ENCODE results near the gene RPL3. TPM values are rescaled to one million over a fixed set of nuclear protein-coding genes. Genes with fewer than 3 reads are reported as not detected.

Gene RPL3
- total RNA-seq, 4 donors from 2014 or later: 1,543 to 2,117 (median 1,973) TPM

DNA sequence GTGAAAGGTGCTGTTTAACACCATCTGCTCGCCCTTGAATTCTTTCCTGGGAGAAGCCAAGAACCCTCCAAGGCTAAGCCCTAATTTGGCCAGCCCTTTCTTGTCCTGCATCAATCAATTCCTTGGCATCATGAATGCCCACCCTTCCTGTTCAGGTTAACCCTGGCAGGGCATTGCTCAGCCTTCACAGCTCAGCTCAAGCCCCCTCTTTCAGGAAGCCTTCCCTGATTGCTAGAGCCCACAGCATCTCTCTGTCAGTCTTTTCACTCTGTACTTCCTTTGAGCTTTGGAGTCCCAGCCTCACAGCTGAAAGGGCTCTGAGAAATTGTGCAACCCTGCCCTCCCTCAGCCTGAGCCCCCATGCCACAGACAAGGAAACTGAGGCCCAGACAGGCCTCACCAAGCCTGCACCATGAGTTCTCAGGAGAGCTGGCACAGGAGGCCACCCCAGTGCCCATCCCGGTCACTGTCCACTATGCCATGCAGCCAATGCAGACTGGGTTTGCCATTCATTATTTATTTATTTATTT is 16.9 kb downstream of the RPL3 start:
- no peak for ATAC-seq (ENCODE audit: low FRiP score)
- no peak for DNase-seq (ENCODE audit: low spot score)
- TF ChIP-seq, protein P1, sequence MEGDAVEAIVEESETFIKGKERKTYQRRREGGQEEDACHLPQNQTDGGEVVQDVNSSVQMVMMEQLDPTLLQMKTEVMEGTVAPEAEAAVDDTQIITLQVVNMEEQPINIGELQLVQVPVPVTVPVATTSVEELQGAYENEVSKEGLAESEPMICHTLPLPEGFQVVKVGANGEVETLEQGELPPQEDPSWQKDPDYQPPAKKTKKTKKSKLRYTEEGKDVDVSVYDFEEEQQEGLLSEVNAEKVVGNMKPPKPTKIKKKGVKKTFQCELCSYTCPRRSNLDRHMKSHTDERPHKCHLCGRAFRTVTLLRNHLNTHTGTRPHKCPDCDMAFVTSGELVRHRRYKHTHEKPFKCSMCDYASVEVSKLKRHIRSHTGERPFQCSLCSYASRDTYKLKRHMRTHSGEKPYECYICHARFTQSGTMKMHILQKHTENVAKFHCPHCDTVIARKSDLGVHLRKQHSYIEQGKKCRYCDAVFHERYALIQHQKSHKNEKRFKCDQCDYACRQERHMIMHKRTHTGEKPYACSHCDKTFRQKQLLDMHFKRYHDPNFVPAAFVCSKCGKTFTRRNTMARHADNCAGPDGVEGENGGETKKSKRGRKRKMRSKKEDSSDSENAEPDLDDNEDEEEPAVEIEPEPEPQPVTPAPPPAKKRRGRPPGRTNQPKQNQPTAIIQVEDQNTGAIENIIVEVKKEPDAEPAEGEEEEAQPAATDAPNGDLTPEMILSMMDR (IDR thresholded peaks at IDR 0.05): no peak

DNA sequence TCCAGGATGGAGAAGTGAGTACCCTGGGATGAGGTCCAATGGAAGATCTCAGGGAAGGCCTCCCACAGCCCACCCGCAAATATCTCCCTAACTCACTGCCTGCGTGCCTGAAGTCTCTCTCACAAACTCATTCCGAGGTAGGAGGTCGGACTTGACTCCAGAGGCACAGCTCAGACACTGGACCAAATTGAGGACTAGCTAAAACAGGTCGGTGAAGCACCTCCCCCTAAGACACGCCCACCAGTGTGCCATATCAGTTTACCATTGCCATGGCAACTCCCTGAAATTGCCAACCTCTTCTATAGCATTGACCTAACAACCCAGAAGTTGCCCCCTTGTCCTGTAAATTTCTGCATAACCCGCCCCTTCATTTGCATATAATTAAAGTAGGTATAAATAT is 17.5 kb downstream of the RPL3 start:
- TF ChIP-seq, protein P1 (IDR thresholded peaks at IDR 0.05): no peak
- DNase-seq (ENCODE audit: low spot score): no peak
- ATAC-seq (ENCODE audit: low FRiP score): no peak

DNA sequence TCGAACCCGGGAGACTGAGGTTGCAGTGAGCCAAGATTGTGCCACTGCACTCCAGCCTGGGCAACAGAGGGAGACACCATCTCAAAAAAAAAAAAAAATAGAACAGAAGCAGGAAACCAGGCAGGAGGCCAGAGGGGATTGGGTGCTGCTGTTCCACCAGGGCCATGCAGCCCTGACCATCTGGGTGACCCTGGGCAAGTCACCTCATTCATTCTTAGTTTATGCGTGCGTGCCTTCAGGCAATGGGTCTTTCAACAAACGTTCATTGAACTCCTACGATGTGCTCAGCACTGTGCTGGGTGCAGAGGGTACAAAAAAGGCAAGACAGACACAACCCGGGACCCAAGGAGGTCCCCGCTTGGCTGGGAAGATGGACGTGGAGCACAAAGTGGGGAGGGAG is 18.3 kb downstream of the RPL3 start:
- TF ChIP-seq, protein P1 (IDR thresholded peaks at IDR 0.05): no peak
- no peak for ATAC-seq (ENCODE audit: low FRiP score)

DNA sequence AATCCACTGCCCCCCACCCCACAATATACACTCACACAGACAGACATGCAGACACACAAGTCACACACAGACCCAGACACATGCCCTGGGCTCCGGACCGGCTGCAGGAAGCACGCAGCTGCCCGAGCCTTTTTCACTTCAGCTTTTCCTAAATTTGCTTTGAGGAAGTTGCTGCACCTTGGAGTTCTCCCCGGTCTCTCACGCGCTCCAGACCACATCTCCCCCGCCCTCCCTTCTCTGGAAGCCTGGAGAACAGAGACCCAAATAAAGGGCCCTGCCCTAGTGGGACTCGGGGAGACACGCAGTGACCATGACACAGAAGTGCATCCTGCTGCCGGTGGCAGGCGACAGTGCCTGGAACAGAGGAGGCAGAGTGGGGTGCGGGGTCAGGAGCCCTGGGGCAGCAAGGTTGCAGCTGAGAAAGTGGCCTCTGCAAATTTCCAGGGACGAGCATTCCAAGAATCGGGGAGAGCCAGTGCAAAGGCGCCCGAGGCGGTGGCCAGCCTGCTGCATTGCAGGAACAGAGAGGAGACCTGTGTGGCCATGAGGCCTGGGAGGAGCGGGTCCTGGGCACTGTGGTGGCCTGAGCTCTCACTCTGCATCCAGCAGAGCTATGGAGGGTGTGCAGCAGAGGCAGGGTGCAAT is 19.1 kb downstream of the RPL3 start:
- TF ChIP-seq, protein P1 (IDR thresholded peaks at IDR 0.05): no peak
- no peak for ATAC-seq (ENCODE audit: low FRiP score)
- DNase-seq (ENCODE audit: low spot score): no peak

More for the DNA sequence above, 18.3 kb downstream of the RPL3 start:
- DNase-seq (ENCODE audit: low spot score): no peak

DNA sequence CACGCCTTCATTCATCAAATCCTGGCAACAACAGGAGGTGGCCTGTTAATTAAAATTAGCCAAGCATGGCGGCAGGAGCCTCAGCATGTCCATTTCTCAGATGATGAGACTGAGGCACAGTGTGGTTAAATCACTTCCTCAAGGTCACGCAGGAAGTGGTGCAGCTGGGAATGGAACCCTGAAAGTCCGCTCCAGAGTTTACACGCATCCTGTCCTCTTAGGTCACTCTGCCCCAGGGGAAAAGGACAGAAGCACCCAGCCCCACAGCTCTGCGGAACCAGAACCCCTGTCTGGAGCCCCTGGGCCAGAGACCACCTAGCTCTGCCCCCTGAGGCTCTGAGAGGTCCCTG is 19.6 kb downstream of the RPL3 start:
- no peak for DNase-seq (ENCODE audit: low spot score)
- no peak for ATAC-seq (ENCODE audit: low FRiP score)
- TF ChIP-seq, protein P1 (IDR thresholded peaks at IDR 0.05): no peak

DNA sequence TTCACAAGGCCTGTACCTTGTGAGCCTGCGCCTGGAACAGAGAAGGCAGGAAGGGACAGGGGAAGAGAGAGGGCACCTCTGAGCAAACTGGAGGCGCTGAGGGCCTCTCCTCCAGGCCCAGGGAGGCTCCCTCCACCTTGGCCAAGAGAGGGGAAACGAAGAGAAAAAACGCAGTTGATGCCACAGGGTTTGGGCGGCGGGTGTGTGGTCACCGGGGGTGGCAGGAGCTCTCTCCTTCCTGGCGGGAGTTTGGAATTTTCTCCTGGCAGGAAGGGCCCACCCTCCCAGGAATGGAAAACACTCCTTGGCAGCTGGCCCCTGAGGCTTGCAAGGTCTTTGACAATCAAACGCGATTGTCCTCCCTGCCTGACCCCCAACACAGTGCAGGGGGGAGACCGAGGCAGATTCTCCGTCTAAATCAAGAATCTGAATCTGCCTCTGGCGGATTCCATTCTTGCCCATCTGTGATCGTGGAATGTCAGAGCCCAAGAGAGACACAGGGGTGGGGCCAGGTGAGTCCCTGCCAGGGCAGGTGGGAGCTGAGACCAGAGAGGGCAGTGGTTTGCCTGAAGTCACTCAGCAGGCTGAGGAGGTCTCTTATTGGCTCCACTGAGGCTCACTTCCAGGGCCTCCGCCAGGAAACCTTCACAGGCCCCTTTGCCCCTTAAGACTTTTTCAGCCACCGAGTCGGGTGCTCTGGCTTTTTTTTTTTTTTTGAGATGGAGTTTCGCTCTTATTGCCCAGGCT is 21.0 kb downstream of the RPL3 start:
- TF ChIP-seq, protein P1 (IDR thresholded peaks at IDR 0.05): no peak
- DNase-seq (ENCODE audit: low spot score): no peak
- no peak for ATAC-seq (ENCODE audit: low FRiP score)
